ENCODE data around the gene TGFB2. TPM values are rescaled to one million over a fixed set of nuclear protein-coding genes. Genes with fewer than 3 reads are reported as not detected.

Gene TGFB2
- total RNA-seq, 4 donors from 2014 or later: 0.40 to 1.9 (median 0.57) TPM

- DNase-seq: no peak
- H3K4me3 ChIP-seq: no peak overlapping the region
These were observed 114.3 kb downstream of the TGFB2 start for GRCh38 chr1:218459450-218459849.

GRCh38 chr1:218459878-218460711, 115.0 kb downstream of the TGFB2 start:
- Histone ChIP-seq H3K27ac (peak overlapping the region; percentile 10 to 67 (median 49)), H3K36me3 (no peaks in the 10 kb centered on the region), H3K4me1 (peaks cover 13 to 31% (median 25%) of the 10 kb centered on the region in 3 donors), H3K9me3 (no peaks in the 10 kb centered on the region), H3K4me3 (no peak overlapping the region), H3K27me3 (no peaks in the 10 kb centered on the region)
- intact Hi-C loops (cut with DNase I): no loop called here
- 7 to 14% methylated on average over 6 of the region's 6 CpGs for WGBS, 2 donors
- no peak for DNase-seq
- TF ChIP-seq POLR2A (IDR thresholded peaks at IDR 0.05) (no peak), CTCF (IDR thresholded peaks at IDR 0.05) (no peak)

More at GRCh38 chr1:218459450-218459849, 114.3 kb downstream of the TGFB2 start:
- TF ChIP-seq POLR2A (IDR thresholded peaks at IDR 0.05) (no peak), CTCF (IDR thresholded peaks at IDR 0.05) (no peak)
- intact Hi-C loops (cut with DNase I): no loop called here
- Histone ChIP-seq H3K27me3 (no peaks in the 10 kb centered on the region), H3K9me3 (no peaks in the 10 kb centered on the region), H3K36me3 (no peaks in the 10 kb centered on the region), H3K4me1 (peaks cover 13 to 31% (median 25%) of the 10 kb centered on the region in 3 donors), H3K27ac (peak overlapping the region; percentile 10 to 67 (median 49))
- WGBS, 2 donors: 31 to 52% methylated on average over 8 of the region's 8 CpGs

GRCh38 chr1:218461351-218461750, 116.2 kb downstream of the TGFB2 start:
- H3K27ac ChIP-seq: no peak overlapping the region
- H3K27me3 ChIP-seq: no peaks in the 10 kb centered on the region
- 41 to 55% methylated on average over 1 of the region's 1 CpG for whole genome bisulfite sequencing, 2 donors
- peaks cover 13 to 31% (median 25%) of the 10 kb centered on the region in 3 donors for H3K4me1 ChIP-seq
- no peak for TF ChIP-seq POLR2A (IDR thresholded peaks at IDR 0.05)
- intact Hi-C loops (cut with DNase I): no loop called here
- H3K4me3 ChIP-seq: no peak overlapping the region
- H3K9me3 ChIP-seq: no peaks in the 10 kb centered on the region
- no peaks in the 10 kb centered on the region for H3K36me3 ChIP-seq
- no peak for DNase-seq

- intact Hi-C loops (cut with DNase I): no loop called here
- Histone ChIP-seq H3K27ac (peak overlapping the region in 2 of 4 donors; percentile 63 to 82), H3K36me3 (no peaks in the 10 kb centered on the region), H3K4me3 (no peak overlapping the region), H3K27me3 (no peaks in the 10 kb centered on the region), H3K9me3 (no peaks in the 10 kb centered on the region), H3K4me1 (peaks cover 13 to 31% (median 25%) of the 10 kb centered on the region in 3 donors)
- WGBS, 2 donors: 75% methylated on average over 4 of the region's 4 CpGs
- TF ChIP-seq POLR2A (IDR thresholded peaks at IDR 0.05) (no peak), CTCF (IDR thresholded peaks at IDR 0.05) (no peak)
- DNase-seq: no peak
These were observed 117.0 kb downstream of the TGFB2 start for GRCh38 chr1:218462116-218462515.

- intact Hi-C loops (cut with DNase I): no loop called here
- 30 to 37% methylated on average over 2 of the region's 2 CpGs for WGBS, 2 donors
- Histone ChIP-seq H3K36me3 (no peaks in the 10 kb centered on the region), H3K4me1 (peaks cover 13 to 31% (median 25%) of the 10 kb centered on the region in 3 donors), H3K27ac (peak overlapping the region in 3 of 4 donors; percentile 63 to 82 (median 67)), H3K27me3 (no peaks in the 10 kb centered on the region), H3K4me3 (no peak overlapping the region), H3K9me3 (no peaks in the 10 kb centered on the region)
- no peak for DNase-seq
- TF ChIP-seq POLR2A (IDR thresholded peaks at IDR 0.05) (no peak), CTCF (IDR thresholded peaks at IDR 0.05) (no peak)
These were observed 117.5 kb downstream of the TGFB2 start for GRCh38 chr1:218462587-218462986.
